DND-41 (cell line): ENCODE measurements around the gene NCOR1.

Experiments used
- CTCF ChIP-seq: IDR thresholded peaks from 2 replicates; pipeline ENCODE4 v1.5.1; 2012; ENCODE audit warnings: borderline replicate concordance, low read length, moderate library complexity, mild to moderate bottlenecking; ENCODE audit not compliant: poor library complexity, severe bottlenecking; ENCODE audit errors: extremely low read depth
- EZH2 ChIP-seq: IDR thresholded peaks from 3 replicates; pipeline ENCODE4 v1.6.1; 2012; ENCODE audit warnings: borderline replicate concordance, low read depth, mild to moderate bottlenecking, moderate library complexity, low read length, inconsistent platforms; ENCODE audit not compliant: severe bottlenecking

DNA sequence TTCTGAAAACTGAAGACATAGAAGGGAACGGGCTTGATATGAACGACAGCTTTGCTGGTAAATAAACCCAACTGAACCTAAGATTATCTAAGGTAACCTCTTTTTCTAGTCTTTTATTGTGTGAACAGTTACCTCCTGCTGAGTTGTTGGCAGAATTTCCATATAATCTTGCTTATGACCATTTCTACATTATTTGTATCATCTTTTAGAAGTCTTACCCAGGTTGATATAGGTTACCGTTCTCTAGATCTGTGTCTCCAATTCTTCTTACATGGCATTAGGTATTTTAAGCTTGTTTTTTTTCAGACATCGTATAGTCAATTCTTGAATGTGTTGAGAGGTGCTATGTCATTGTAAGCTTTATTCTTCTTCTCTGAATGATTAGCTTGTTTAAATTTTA, 191.5 kb downstream of the NCOR1 start:
- TF ChIP-seq CTCF (no peak), EZH2 (no peak)
